Measurements from ENCODE around the gene GALNT8.
"Not testable (repeated sequence)": the region's sequence is repeated elsewhere in the genome, so short reads cannot be mapped to it uniquely, and the experiment has no call there.

DNA sequence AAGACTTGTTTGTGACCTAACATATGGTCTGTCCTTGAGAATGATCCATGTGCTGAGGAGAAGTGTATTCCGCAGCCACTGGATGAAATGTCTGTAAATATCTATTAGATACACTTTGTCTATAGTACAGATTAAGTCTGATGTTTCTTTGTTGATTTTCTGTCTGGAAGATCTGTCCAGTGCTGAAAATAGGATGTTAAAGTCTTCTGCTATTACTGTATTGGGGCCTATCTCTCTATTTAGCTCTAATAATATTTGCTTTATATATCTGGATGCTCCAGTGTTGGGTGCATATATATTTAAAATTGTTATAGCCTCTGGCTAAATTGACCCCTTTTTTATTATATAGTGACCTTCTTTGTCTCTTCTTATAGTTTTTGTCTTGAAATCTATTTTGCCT, 31.5 kb downstream of the GALNT8 start:
- not testable (repeated sequence) for TF ChIP-seq POLR2A (IDR thresholded peaks at IDR 0.05; ENCODE audit: low read depth, low read length); POLR2AphosphoS5 (IDR thresholded peaks at IDR 0.05; ENCODE audit: low read depth, low read length); TAF1 (IDR thresholded peaks at IDR 0.05; ENCODE audit: borderline replicate concordance, low read depth, low read length)

Data from GM12892 (cell line).